ENCODE measurements around the gene PDSS2.
"Not testable (repeated sequence)": the region's sequence is repeated elsewhere in the genome, so short reads cannot be mapped to it uniquely, and the experiment has no call there.

Gene PDSS2

DNA sequence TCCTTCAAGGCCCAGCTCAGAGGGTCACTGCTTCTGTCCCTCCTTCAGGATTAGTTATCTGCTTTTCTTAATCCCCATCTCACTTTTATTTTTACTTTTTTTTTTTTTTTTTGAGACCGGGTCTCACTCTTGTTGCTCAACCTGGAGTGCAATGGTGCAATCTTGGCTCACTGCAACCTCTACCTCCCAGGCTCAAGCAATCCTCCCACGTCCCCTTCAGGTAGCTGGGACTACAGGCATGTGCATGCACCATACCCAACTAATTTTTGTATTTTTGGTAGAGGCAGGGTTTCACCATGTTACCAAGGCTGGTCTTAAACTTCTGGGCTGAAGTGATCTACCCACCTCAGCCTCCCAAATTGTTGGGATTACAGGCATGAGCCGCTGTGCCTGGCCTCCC is 16.5 kb upstream of the PDSS2 start:
- not testable (repeated sequence) for DNase-seq (ENCODE audit: low read depth in 4 of 4, low spot score in 1 of 4)

GRCh38 chr6:107475360-107475759 is 16.0 kb upstream of the PDSS2 start:
- not testable (repeated sequence) for DNase-seq (ENCODE audit: low read depth in 4 of 4, low spot score in 1 of 4)

GRCh38 chr6:107473660-107474059 is 14.3 kb upstream of the PDSS2 start:
- no peak for DNase-seq (ENCODE audit: low read depth in 4 of 4, low spot score in 1 of 4)

DNA sequence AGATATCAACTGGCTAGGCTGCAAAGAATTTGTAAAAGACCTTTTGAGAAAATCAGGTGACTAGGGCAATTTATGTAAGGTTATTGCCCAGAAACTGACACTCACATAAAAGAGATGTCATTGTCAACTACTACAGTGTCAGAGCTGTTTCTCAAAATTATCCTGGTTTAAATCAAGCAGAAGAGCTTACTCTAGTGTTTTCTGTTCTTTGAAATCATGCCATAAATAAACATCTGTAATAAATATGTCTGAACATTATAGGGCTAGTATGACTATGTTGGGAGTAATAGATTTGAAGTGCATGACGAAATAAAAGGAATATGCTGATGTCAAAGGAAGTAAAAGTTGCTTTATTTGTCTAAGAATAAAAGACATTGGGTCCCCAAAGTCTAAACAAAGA is 11.0 kb upstream of the PDSS2 start:
- DNase-seq (ENCODE audit: low read depth in 4 of 4, low spot score in 1 of 4), result no peak

DNA sequence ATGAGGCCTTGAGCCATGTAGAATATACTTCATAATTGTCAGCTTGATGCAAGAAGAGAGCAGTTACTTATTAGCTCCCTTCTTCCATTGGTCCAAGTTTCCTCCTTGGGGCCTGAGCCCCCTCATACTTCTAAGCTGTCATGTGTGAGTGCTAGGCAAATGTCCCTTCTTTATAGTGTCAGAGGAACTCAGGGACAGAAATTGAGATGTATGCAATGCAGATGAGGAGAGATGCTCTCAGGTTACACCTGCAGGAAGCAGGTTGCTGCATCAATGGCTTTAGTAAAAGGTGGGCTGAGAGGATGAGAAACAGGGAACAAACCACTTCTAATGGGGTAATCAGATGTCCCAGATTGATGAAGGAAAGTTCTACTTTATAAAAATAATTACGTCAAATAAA is 6.7 kb upstream of the PDSS2 start:
- no peak for DNase-seq (ENCODE audit: low read depth in 4 of 4, low spot score in 1 of 4)

- no peak for DNase-seq (ENCODE audit: low read depth in 4 of 4, low spot score in 1 of 4)
Observed at GRCh38 chr6:107460083-107460631, 793 bp upstream of the PDSS2 start.

DNA sequence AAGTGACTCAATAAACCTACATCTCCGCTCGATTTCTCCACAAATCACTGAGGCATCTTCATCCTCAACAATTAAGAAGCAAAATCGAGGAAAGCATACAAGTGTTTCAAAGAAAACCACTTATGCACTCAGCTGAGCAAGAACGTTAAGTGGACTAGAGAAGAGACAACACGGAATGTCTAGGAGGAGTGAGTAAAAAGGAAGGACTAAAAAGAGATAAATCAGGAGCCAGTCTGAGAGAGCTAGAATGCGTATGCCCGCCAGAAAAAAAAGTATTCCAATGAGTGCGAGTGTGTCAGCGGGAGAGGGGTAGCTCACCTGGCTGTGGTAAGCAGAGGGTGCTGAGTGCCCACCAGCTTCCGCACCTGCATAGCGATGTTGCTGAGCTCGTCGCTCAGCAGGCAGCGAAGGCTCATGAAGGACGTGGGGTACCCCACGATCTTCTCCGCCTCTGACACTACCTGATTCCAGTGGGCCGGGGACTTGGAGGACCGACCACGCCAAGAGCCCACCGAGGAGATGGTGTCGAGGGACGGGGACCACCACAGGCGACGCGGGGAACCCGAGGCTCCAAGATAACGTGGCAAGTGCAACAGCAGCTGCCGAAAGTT is 587 bp downstream of the PDSS2 start:
- peak in 2 of 4 experiments; percentile 4 to 12 for DNase-seq (ENCODE audit: low read depth in 4 of 4, low spot score in 1 of 4)

DNA sequence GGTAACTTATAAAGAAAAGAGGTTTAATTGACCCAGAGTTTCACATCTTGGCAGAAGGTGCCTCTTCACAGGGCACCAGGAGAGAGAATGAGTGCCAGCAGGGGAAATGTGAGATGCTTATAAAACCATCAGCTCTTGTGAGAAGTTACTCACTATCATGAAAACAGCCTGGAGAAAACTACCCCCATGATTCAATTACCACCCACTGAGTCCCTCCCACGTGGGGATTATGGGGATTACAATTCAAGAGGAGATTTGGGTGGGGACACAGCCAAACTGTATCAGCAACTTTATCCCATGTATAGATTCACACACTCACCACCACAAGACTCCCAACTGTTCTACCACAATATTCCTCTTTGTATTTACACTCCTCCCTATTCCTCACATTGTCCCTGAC is 10.6 kb downstream of the PDSS2 start:
- no peak for DNase-seq (ENCODE audit: low read depth in 4 of 4, low spot score in 1 of 4)

- no peak for DNase-seq (ENCODE audit: low read depth in 4 of 4, low spot score in 1 of 4)
Observed at GRCh38 chr6:107447663-107448216, 11.6 kb downstream of the PDSS2 start.

DNA sequence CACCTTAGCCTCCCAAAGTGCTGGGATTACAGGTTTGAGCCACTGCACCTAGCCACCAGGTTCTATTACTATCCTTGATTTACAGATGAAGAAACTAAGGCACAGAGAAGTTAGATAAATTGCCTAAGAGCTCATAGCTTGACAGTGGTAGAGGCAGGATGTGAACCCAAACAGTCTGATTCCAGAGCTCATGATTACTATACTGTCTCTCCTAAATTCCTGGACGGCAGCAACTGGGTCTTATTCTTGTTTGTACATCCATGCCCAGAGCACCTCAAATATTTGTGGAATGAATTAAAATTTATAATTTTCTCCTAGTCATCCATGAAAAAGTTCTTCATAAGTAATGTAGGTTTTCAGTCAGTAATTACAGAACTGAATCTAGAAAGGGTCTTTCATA is 15.1 kb downstream of the PDSS2 start:
- no peak for DNase-seq (ENCODE audit: low read depth in 4 of 4, low spot score in 1 of 4)

GRCh38 chr6:107443608-107444267 is 15.6 kb downstream of the PDSS2 start:
- DNase-seq (ENCODE audit: low read depth in 4 of 4, low spot score in 1 of 4), result no peak

DNA sequence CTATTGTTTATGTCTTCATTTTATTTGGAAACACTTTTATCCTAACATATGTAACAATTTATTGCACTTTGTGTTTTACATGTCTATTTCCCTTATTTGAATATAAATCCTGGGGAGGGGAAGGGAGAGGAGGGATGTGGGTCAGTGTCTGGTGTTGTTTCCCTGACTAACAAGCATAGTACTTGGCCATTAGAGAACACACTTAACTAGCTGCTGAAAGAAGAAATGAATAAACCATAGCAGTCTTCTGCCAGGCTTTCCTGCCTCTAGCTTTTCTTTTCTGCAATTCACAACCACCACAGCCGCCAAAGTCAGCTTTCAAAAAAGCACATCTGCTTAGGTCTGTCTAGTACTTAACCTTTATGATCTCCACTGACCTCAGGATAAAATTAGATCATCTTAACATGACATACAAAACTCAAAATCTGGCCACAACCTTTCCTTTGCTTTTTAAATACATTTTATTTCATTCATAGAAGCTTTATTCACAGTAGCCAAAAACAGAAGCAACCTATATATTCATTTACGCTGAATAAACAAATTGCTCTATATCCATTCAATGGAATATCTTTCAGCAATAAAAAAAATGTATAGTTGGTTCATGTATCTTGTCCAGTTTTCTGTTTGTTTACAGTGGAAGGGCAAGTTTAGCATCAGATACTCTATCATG is 16.3 kb downstream of the PDSS2 start:
- no peak for DNase-seq (ENCODE audit: low read depth in 4 of 4, low spot score in 1 of 4)

DNA sequence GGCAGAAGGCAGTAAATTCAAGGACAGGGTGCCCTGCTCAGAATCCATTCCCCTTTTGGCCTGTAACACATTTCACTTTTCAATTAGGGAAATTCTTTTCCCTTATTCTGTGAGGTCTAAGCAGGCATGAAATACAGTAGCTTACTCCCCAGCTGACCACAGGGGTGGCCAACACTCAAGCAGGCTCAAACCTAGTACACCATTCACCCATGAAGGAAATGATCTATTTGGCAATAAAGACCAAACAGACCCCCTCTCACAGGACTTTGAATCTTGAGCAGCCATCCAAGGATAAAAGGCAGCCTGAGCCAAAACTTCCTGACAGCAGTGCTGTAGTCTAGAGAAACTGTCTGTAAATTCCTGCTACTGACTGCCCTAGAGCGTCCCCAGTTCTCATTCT is 17.7 kb downstream of the PDSS2 start:
- no peak for DNase-seq (ENCODE audit: low read depth in 4 of 4, low spot score in 1 of 4)

DNA sequence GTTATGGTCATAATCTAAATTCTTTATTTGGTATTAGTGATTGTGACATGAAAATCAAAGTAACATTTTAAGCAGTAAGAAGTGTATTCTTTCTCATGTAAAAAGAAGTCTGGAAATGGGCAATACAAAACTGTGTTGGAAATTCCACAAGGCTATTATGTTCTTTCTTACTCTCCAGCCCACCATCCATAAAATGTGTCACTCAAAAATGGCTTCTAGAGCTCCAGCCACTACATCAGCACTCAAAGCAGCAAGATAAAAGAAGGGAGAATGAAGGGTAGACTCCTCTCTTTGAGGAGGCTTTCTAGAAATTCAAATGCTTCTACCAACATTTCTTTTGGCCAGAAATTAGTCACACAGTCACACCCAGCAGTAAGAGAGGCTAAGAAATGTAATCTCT is 18.4 kb downstream of the PDSS2 start:
- DNase-seq (ENCODE audit: low read depth in 4 of 4, low spot score in 1 of 4), result no peak

DNA sequence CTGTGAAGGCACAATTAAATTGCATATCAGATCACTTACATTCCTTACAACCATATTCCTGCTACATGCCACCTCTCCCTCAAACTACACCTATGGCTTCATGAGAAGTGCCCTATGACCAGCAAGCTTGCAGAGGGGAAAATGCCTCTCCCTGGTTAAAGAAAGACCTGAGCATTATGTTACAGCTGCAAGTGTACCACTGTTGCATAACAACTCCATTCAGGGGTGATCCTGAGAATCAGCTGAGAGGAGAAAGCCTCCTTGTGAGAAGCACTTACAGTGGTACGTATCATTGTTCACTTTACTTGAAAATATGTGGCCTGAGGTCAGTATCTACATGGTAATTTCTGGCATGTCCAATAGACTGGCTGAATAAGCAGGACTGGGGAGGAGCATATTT is 20.0 kb downstream of the PDSS2 start:
- DNase-seq (ENCODE audit: low read depth in 4 of 4, low spot score in 1 of 4), result no peak

DNA sequence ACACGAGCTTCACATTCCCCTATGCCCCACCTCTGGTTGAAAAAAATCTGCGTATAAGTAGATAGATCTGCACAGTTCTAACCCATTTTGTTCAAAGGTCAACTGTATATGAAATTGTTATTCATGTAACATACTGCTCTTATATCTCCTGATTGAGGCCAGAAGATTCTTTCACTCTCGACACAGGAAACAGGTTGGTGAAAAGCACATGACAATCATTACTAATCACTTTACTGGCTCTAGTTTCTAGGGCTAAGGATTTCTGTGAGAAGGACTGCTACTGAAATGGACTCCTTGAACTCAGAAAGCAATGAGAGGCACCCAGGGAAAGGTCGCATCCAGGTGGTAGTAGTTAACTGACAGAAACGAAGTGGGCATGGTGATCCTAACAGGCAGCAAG is 21.7 kb downstream of the PDSS2 start:
- no peak for DNase-seq (ENCODE audit: low read depth in 4 of 4, low spot score in 1 of 4)

- no peak for DNase-seq (ENCODE audit: low read depth in 4 of 4, low spot score in 1 of 4)
Observed at GRCh38 chr6:107436881-107437280, 22.5 kb downstream of the PDSS2 start.

GRCh38 chr6:107435798-107436197 is 23.6 kb downstream of the PDSS2 start:
- DNase-seq (ENCODE audit: low read depth in 4 of 4, low spot score in 1 of 4), result no peak

- no peak for DNase-seq (ENCODE audit: low read depth in 4 of 4, low spot score in 1 of 4)
Observed at GRCh38 chr6:107434812-107435211, 24.6 kb downstream of the PDSS2 start.

- not testable (repeated sequence) for DNase-seq (ENCODE audit: low read depth in 4 of 4, low spot score in 1 of 4)
Observed at GRCh38 chr6:107425951-107426350, 33.4 kb downstream of the PDSS2 start.

GRCh38 chr6:107423474-107423990 is 35.8 kb downstream of the PDSS2 start:
- no peak for DNase-seq (ENCODE audit: low read depth in 4 of 4, low spot score in 1 of 4)
